H9 (cell line): ENCODE data around the gene ELFN1. TPM values are rescaled to one million over a fixed set of nuclear protein-coding genes. Genes with fewer than 3 reads are reported as not detected.

Experiments used
- DNase-seq: peaks from one replicate; pipeline ENCODE4 v3.0.0-alpha.2; 2017
- H2AFZ ChIP-seq: one replicate; pipeline ENCODE4 v1.6.1; 2013; ENCODE audit warnings: mild to moderate bottlenecking, low read length, control low read depth, moderate library complexity
- H2AK5ac ChIP-seq: 2 replicates; pipeline ENCODE4 v1.6.1; 2013; ENCODE audit warnings: low read length, control low read depth, mixed read lengths; ENCODE audit not compliant: insufficient read length
- H2BK120ac ChIP-seq: one replicate; pipeline ENCODE4 v1.6.1; 2013; ENCODE audit warnings: low read depth, mild to moderate bottlenecking, low read length, control low read depth, inconsistent platforms; ENCODE audit not compliant: poor library complexity, severe bottlenecking
- H2BK12ac ChIP-seq: 2 replicates; pipeline ENCODE4 v1.6.1; 2013; ENCODE audit warnings: low read length, control low read depth, mixed read lengths, low read depth; ENCODE audit not compliant: insufficient read length
- H2BK15ac ChIP-seq: 2 replicates; pipeline ENCODE4 v1.6.1; 2013; ENCODE audit warnings: low read depth, low read length, control low read depth
- H2BK20ac ChIP-seq: one replicate; pipeline ENCODE4 v1.6.1; 2013; ENCODE audit warnings: low read depth, mild to moderate bottlenecking, low read length, control low read depth, inconsistent platforms; ENCODE audit not compliant: poor library complexity, severe bottlenecking
- H2BK5ac ChIP-seq: 2 replicates; pipeline ENCODE4 v1.6.1; 2013; ENCODE audit warnings: low read length, control low read depth, mixed read lengths; ENCODE audit not compliant: insufficient read length
- H3K14ac ChIP-seq: 2 replicates; pipeline ENCODE4 v1.6.1; 2013; ENCODE audit warnings: low read length, control low read depth; ENCODE audit not compliant: insufficient read depth
- H3K18ac ChIP-seq: 2 replicates; pipeline ENCODE4 v1.6.1; 2013; ENCODE audit warnings: low read depth, mild to moderate bottlenecking, mixed read lengths, low read length, control low read depth; ENCODE audit not compliant: insufficient read length
- H3K23ac ChIP-seq: 2 replicates; pipeline ENCODE4 v1.6.1; 2013; ENCODE audit warnings: low read length, control low read depth, mixed read lengths, low read depth; ENCODE audit not compliant: insufficient read length
- H3K23me2 ChIP-seq: 2 replicates; pipeline ENCODE4 v1.6.1; 2013; ENCODE audit warnings: low read depth, mild to moderate bottlenecking, mixed read lengths, low read length, control low read depth; ENCODE audit not compliant: insufficient read length, poor library complexity, severe bottlenecking
- H3K27ac ChIP-seq: 2 replicates; pipeline ENCODE4 v1.5.1; 2013; ENCODE audit warnings: low read length, control low read depth, mixed read lengths, low read depth; ENCODE audit not compliant: insufficient read length
- H3K27me3 ChIP-seq: 2 replicates; pipeline ENCODE4 v1.6.1; 2013; ENCODE audit warnings: low read length, control low read depth, inconsistent platforms; ENCODE audit not compliant: insufficient read depth
- H3K4ac ChIP-seq: 2 replicates; pipeline ENCODE4 v1.6.1; 2013; ENCODE audit warnings: low read depth, mild to moderate bottlenecking, control low read depth, inconsistent platforms, low read length, moderate library complexity
- H3K4me1 ChIP-seq: 2 replicates; pipeline ENCODE4 v1.6.1; 2013; ENCODE audit warnings: low read length, control low read depth, inconsistent platforms; ENCODE audit not compliant: insufficient read depth
- H3K4me2 ChIP-seq: 2 replicates; pipeline ENCODE4 v1.6.1; 2013; ENCODE audit warnings: low read length, control low read depth, mixed read lengths; ENCODE audit not compliant: insufficient read length, insufficient read depth
- H3K56ac ChIP-seq: 2 replicates; pipeline ENCODE4 v1.6.1; 2013; ENCODE audit warnings: low read depth, mild to moderate bottlenecking, mixed read lengths, low read length, control low read depth; ENCODE audit not compliant: insufficient read length
- H3K79me1 ChIP-seq: 2 replicates; pipeline ENCODE4 v1.6.1; 2013; ENCODE audit warnings: low read depth, mild to moderate bottlenecking, moderate library complexity, low read length, control low read depth, inconsistent platforms; ENCODE audit not compliant: insufficient read depth, poor library complexity, severe bottlenecking
- H3K79me2 ChIP-seq: 2 replicates; pipeline ENCODE4 v1.6.1; 2013; ENCODE audit warnings: low read length, control low read depth, inconsistent platforms; ENCODE audit not compliant: insufficient read depth
- H3K9ac ChIP-seq: 2 replicates; pipeline ENCODE4 v1.6.1; 2013; ENCODE audit warnings: low read length, control low read depth, mixed read lengths; ENCODE audit not compliant: insufficient read length; ENCODE audit errors: extremely low read depth
- H3K9me3 ChIP-seq: one replicate; pipeline ENCODE4 v1.6.1; 2013; ENCODE audit warnings: low read depth, low read length, inconsistent platforms; ENCODE audit not compliant: control insufficient read depth
- H3T11ph ChIP-seq: one replicate; pipeline ENCODE4 v1.6.1; 2013; ENCODE audit warnings: mild to moderate bottlenecking, low read length, control low read depth, inconsistent platforms
- H4K20me1 ChIP-seq: one replicate; pipeline ENCODE4 v1.6.1; 2013; ENCODE audit not compliant: control insufficient read depth, insufficient read length, insufficient read depth
- H4K5ac ChIP-seq: 2 replicates; pipeline ENCODE4 v1.6.1; 2013; ENCODE audit warnings: low read depth, mild to moderate bottlenecking, mixed read lengths, low read length, control low read depth; ENCODE audit not compliant: insufficient read length
- H4K8ac ChIP-seq: replicated peaks from 2 replicates; pipeline ENCODE4 v1.6.1; 2013; ENCODE audit warnings: low read length, control low read depth, mixed read lengths, low read depth; ENCODE audit not compliant: insufficient read length
- H4K91ac ChIP-seq: 2 replicates; pipeline ENCODE4 v1.6.1; 2013; ENCODE audit warnings: low read depth, mild to moderate bottlenecking, moderate library complexity, mixed read lengths, low read length, control low read depth; ENCODE audit not compliant: insufficient read length
- H3K27ac Mint-ChIP-seq, 3 experiments: 2 replicates in 2 of 3; 3 replicates in 1 of 3; pipeline ENCODE4 v1.8.0; 2020 to 2021; ENCODE audit warnings: mixed read lengths in 3 of 3, mild to moderate bottlenecking in 1 of 3, moderate library complexity in 1 of 3
- H3K27me3 Mint-ChIP-seq: 2 replicates; pipeline ENCODE4 v1.8.0; 2021; ENCODE audit warnings: low read depth, mild to moderate bottlenecking, moderate library complexity, mixed read lengths
- H3K36me3 Mint-ChIP-seq, 3 experiments: 2 replicates in 2 of 3; 3 replicates in 1 of 3; pipeline ENCODE4 v1.8.0; 2020 to 2021; ENCODE audit warnings: low read depth in 3 of 3, mixed read lengths in 3 of 3; ENCODE audit not compliant: insufficient read depth in 1 of 3
- H3K4me1 Mint-ChIP-seq, 2 experiments: 2 replicates each; pipeline ENCODE4 v1.8.0; 2020; ENCODE audit warnings: mixed read lengths in 2 of 2
- H3K4me3 Mint-ChIP-seq, 2 experiments: 2 replicates in 1 of 2; 3 replicates in 1 of 2; pipeline ENCODE4 v1.8.0; 2020 to 2021; ENCODE audit warnings: mild to moderate bottlenecking in 2 of 2, mixed read lengths in 2 of 2, moderate library complexity in 1 of 2
- H3K9me3 Mint-ChIP-seq, 2 experiments: 2 replicates in 1 of 2; 3 replicates in 1 of 2; pipeline ENCODE4 v1.8.0; 2020; ENCODE audit warnings: mild to moderate bottlenecking in 2 of 2, mixed read lengths in 2 of 2, moderate library complexity in 1 of 2
- CTCF ChIP-seq: fragments of 200-600 bp; sonication (generic); conservative IDR thresholded peaks from 3 replicates; pipeline ENCODE4 v1.8.0; 2021; ENCODE audit warnings: antibody characterized with exemption, mild to moderate bottlenecking
- WGBS: extraction: QIAGEN DNeasy Blood & Tissue Kit; methylation state at CpG from one replicate; pipeline ENCODE4 v1.1.7; 2013; ENCODE audit warnings: missing lambda C conversion rate, low lambda C conversion rate, mixed read lengths; ENCODE audit not compliant: insufficient read length; ENCODE audit errors: extremely low coverage; 5-methylcytosine and 5-hydroxymethylcytosine counted together
- total RNA-seq: library from RNA; stranded (reverse); gene quantifications from 2 replicates; pipeline ENCODE4 v1.2.1, GENCODE V29; 2021

Gene ELFN1
- total RNA-seq, 1 experiment from 2014 or later: 3.7 TPM

DNA sequence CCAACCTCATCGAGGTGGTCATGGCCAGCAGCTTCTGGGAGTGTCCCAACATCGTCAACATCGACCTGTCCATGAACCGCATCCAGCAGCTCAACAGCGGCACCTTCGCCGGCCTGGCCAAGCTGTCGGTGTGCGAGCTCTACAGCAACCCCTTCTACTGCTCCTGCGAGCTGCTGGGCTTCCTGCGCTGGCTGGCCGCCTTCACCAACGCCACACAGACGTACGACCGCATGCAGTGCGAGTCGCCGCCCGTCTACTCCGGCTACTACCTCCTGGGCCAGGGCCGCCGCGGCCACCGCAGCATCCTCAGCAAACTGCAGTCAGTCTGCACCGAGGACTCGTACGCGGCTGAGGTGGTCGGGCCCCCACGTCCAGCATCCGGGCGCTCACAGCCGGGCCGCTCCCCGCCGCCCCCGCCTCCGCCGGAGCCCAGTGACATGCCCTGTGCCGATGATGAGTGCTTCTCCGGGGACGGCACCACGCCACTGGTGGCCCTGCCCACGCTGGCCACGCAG lies 75.0 kb downstream of the ELFN1 start:
- H3K18ac ChIP-seq: no peak overlapping the region
- Mint-ChIP-seq H3K27ac (no peak overlapping the region), H3K4me1 (peaks cover 0 to 5% of the 10 kb centered on the region in 2 experiments; a peak in 1 of 4 replicates), H3K36me3 (no peaks in the 10 kb centered on the region; a peak in 1 of 7 replicates), H3K9me3 (no peaks in the 10 kb centered on the region; a peak in 1 of 5 replicates), H3K27me3 (no peaks in the 10 kb centered on the region), H3K4me3 (no peak overlapping the region)
- no peak overlapping the region for H2AK5ac ChIP-seq
- H2BK120ac ChIP-seq: no peak overlapping the region
- H3K23ac ChIP-seq: no peak overlapping the region
- DNase-seq: no peak
- H2BK12ac ChIP-seq: no peak overlapping the region
- no peak overlapping the region for H4K5ac ChIP-seq
- no peak overlapping the region for H4K8ac ChIP-seq
- no peak overlapping the region for H4K91ac ChIP-seq
- no peak overlapping the region for H3K14ac ChIP-seq
- no peaks in the 10 kb centered on the region for H4K20me1 ChIP-seq
- H2BK5ac ChIP-seq: no peak overlapping the region
- no peaks in the 10 kb centered on the region for H3K27me3 ChIP-seq
- no peak overlapping the region for H3K9ac ChIP-seq
- no peaks in the 10 kb centered on the region for H3K79me2 ChIP-seq
- H3T11ph ChIP-seq: no peak overlapping the region
- TF ChIP-seq CTCF: no peak
- H3K27ac ChIP-seq: no peak overlapping the region
- H3K9me3 ChIP-seq: no peaks in the 10 kb centered on the region
- no peak overlapping the region for H3K56ac ChIP-seq
- H3K23me2 ChIP-seq: no peaks in the 10 kb centered on the region
- no peak overlapping the region for H3K4ac ChIP-seq
- no peak overlapping the region for H2BK15ac ChIP-seq
- H3K79me1 ChIP-seq: no peaks in the 10 kb centered on the region
- H2BK20ac ChIP-seq: no peak overlapping the region
- no CpG with 5 or more reads among the region's 46 CpGs for WGBS
- no peaks in the 10 kb centered on the region for H3K4me1 ChIP-seq
- H3K4me2 ChIP-seq: no peak overlapping the region
- H2AFZ ChIP-seq: no peak overlapping the region
